Left lobe of liver (tissue), 2 donors: ENCODE data around the gene LSMEM2. TPM values are rescaled to one million over a fixed set of nuclear protein-coding genes. Genes with fewer than 3 reads are reported as not detected.

Experiments used
- ATAC-seq: fragments of 200-7000 bp; cut with Tn5 transposase; one replicate; pipeline ENCODE4 v1.9.1; 2020; ENCODE audit warnings: mild to moderate bottlenecking, moderate library complexity
- DNase-seq: peaks from one replicate; pipeline ENCODE4 v3.0.0-alpha.2; 2020; ENCODE audit warnings: low spot score
- total RNA-seq: library from RNA; stranded (reverse); gene quantifications from one replicate; pipeline ENCODE4 v1.2.1, GENCODE V29; 2021
- donor health status: DM: no; HTN: no; CAD: no; lungs with moderate emphysema.
- donor health status: DM: no; HTN: yes; CAD: no.

LSMEM2 gene
- total RNA-seq, 1 donor from 2014 or later: not detected

GRCh38 chr3:50334339-50335075 lies 55.6 kb downstream of the LSMEM2 start:
- DNase-seq: no peak
- no peak for ATAC-seq

GRCh38 chr3:50336452-50337174 lies 57.7 kb downstream of the LSMEM2 start:
- DNase-seq (no peak), ATAC-seq (peak; percentile 0)

GRCh38 chr3:50337175-50337861 lies 58.4 kb downstream of the LSMEM2 start:
- ATAC-seq (peak; percentile 88), DNase-seq (peak; percentile 100)

Other genes with a start within 250 kb of the LSMEM2 start
- 50.9 TPM for gene RBM5, start 190.2 kb upstream of the LSMEM2 start, total RNA-seq
- 4.0 TPM for gene SEMA3F, start 123.8 kb upstream of the LSMEM2 start, total RNA-seq
- 0.08 TPM for gene GNAT1, start 87.5 kb upstream of the LSMEM2 start, total RNA-seq
- 242 TPM for gene SLC38A3, start 73.8 kb upstream of the LSMEM2 start, total RNA-seq
- gene GNAI2, start 42.9 kb upstream of the LSMEM2 start, total RNA-seq: 115 TPM
- gene SEMA3B, start 9.9 kb upstream of the LSMEM2 start, total RNA-seq: 5.7 TPM
- 63.8 TPM for gene IFRD2, start 13.3 kb downstream of the LSMEM2 start, total RNA-seq
- gene HYAL3, start 20.3 kb downstream of the LSMEM2 start, total RNA-seq: 2.9 TPM
- 4.9 TPM for gene NAA80, start 20.3 kb downstream of the LSMEM2 start, total RNA-seq
- 140 TPM for gene HYAL1, start 24.5 kb downstream of the LSMEM2 start, total RNA-seq
- 21.6 TPM for gene HYAL2, start 43.7 kb downstream of the LSMEM2 start, total RNA-seq
- gene TUSC2, start 49.1 kb downstream of the LSMEM2 start, total RNA-seq: 15.0 TPM
- 6.4 TPM for gene RASSF1, start 61.7 kb downstream of the LSMEM2 start, total RNA-seq
- gene ZMYND10, start 66.6 kb downstream of the LSMEM2 start, total RNA-seq: 1.7 TPM
- gene NPRL2, start 71.7 kb downstream of the LSMEM2 start, total RNA-seq: 15.6 TPM
- 17.9 TPM for gene CYB561D2, start 71.8 kb downstream of the LSMEM2 start, total RNA-seq
- gene TMEM115, start 80.4 kb downstream of the LSMEM2 start, total RNA-seq: 18.7 TPM
- 0.50 TPM for gene CACNA2D2, start 224.5 kb downstream of the LSMEM2 start, total RNA-seq